Endothelial cell of umbilical vein (primary cell): ENCODE data around the gene OSGIN1. TPM values are rescaled to one million over a fixed set of nuclear protein-coding genes. Genes with fewer than 3 reads are reported as not detected.

ENCODE experiments used
- BruUV-seq: library from RNA; stranded (reverse); fragments of 400-500 nt; replicated peaks from 2 replicates; lab custom pipeline; 2021; lab: Mats Ljungman, UMichigan
- CTCF ChIA-PET: fragments of 300-600, 350-600 bp; sonication (Branson Sonifier 250); formaldehyde crosslinking; loops from one replicate; lab custom pipeline; 2021; ENCODE audit warnings: antibody characterized with exemption, inconsistent platforms; lab: Charles Lee
- POLR2A ChIA-PET: fragments of 300-600, 350-600 bp; sonication (Branson Sonifier 250); formaldehyde crosslinking; loops from one replicate; lab custom pipeline; 2021; ENCODE audit warnings: antibody characterized with exemption, inconsistent platforms; lab: Charles Lee
- DNase-seq: peaks from one replicate; pipeline ENCODE4 v3.0.0-alpha.2; 2011; ENCODE audit warnings: low read depth, low spot score
- FAIRE-seq: peaks from 2 replicates; lab custom pipeline; 2011; peaks lifted over from hg19 to GRCh38; lab: Jason Lieb, UNC
- H2AFZ ChIP-seq: 2 replicates; pipeline ENCODE4 v1.6.0; 2012; ENCODE audit warnings: low read depth, low read length, control low read depth, inconsistent platforms
- H3K27ac ChIP-seq: 2 replicates; pipeline ENCODE4 v1.5.1; 2011; ENCODE audit warnings: low read depth, mild to moderate bottlenecking, control low read depth, low read length, moderate library complexity; ENCODE audit not compliant: insufficient read depth
- H3K27me3 ChIP-seq, 2 experiments: 2 replicates each; pipeline versions ENCODE4 v1.6.0 to v1.6.1; 2011; ENCODE audit warnings: low read length in 2 of 2, mixed read lengths in 1 of 2; ENCODE audit not compliant: control insufficient read depth in 2 of 2, insufficient read depth in 2 of 2
- H3K36me3 ChIP-seq, 2 experiments: 2 replicates in 1 of 2; 3 replicates in 1 of 2; pipeline ENCODE4 v1.5.1; 2011; ENCODE audit warnings: low read length in 2 of 2, mild to moderate bottlenecking in 1 of 2, moderate library complexity in 1 of 2; ENCODE audit not compliant: control insufficient read depth in 2 of 2, insufficient read depth in 2 of 2; ENCODE audit errors: extremely low read depth in 1 of 2
- H3K4me1 ChIP-seq: 3 replicates; pipeline ENCODE4 v1.5.1; 2011; ENCODE audit warnings: mild to moderate bottlenecking, low read length; ENCODE audit not compliant: control insufficient read depth, insufficient read depth; ENCODE audit errors: extremely low read depth
- H3K4me2 ChIP-seq: 2 replicates; pipeline ENCODE4 v1.6.1; 2011; ENCODE audit warnings: low read length, control low read depth, mixed read lengths; ENCODE audit not compliant: insufficient read depth
- H3K4me3 ChIP-seq, 3 experiments: fragments of 200-600 bp in 1 of 3; sonication (generic), shearing (Covaris generic) in 1 of 3; replicated peaks in 1 of 3; 2 replicates each; pipeline ENCODE4 v1.5.1; 2011 to 2016; ENCODE audit warnings: control low read depth in 3 of 3, low read length in 3 of 3, mild to moderate bottlenecking in 2 of 3, inconsistent platforms in 1 of 3, low read depth in 1 of 3, moderate library complexity in 1 of 3; ENCODE audit not compliant: insufficient read depth in 1 of 3
- H3K79me2 ChIP-seq: 2 replicates; pipeline ENCODE4 v1.6.0; 2012; ENCODE audit warnings: low read length, inconsistent platforms; ENCODE audit not compliant: control insufficient read depth, insufficient read depth
- H3K9ac ChIP-seq: replicated peaks from 2 replicates; pipeline ENCODE3; 2011; ENCODE audit warnings: low read length, control low read depth; ENCODE audit not compliant: insufficient read depth; ENCODE audit errors: extremely low read depth
- H3K9me1 ChIP-seq: replicated peaks from 3 replicates; pipeline ENCODE4 v1.6.0; 2011; ENCODE audit warnings: mild to moderate bottlenecking, low read length; ENCODE audit not compliant: control insufficient read depth, insufficient read depth; ENCODE audit errors: extremely low read depth
- H3K9me3 ChIP-seq: replicated peaks from 2 replicates; pipeline ENCODE4 v1.5.1; 2012; ENCODE audit warnings: low read length, inconsistent platforms; ENCODE audit not compliant: control insufficient read depth, insufficient read depth
- H4K20me1 ChIP-seq: replicated peaks from 2 replicates; pipeline ENCODE3; 2011; ENCODE audit warnings: mild to moderate bottlenecking, low read length; ENCODE audit not compliant: control insufficient read depth, insufficient read depth; ENCODE audit errors: extremely low read depth
- EZH2 ChIP-seq: IDR thresholded peaks from 2 replicates; pipeline ENCODE4 v1.6.1; 2012; ENCODE audit warnings: borderline replicate concordance, low read depth, mild to moderate bottlenecking, moderate library complexity, low read length, inconsistent platforms; ENCODE audit not compliant: severe bottlenecking
- FOS ChIP-seq: IDR thresholded peaks from 2 replicates; pipeline ENCODE4 v1.6.1; 2011; ENCODE audit warnings: mild to moderate bottlenecking, low read length, moderate library complexity, borderline replicate concordance; ENCODE audit not compliant: insufficient read depth
- GATA2 ChIP-seq: IDR thresholded peaks from 2 replicates; pipeline ENCODE4 v1.7.0; 2011; ENCODE audit warnings: low read depth, mild to moderate bottlenecking, moderate library complexity, mixed read lengths, low read length; ENCODE audit not compliant: insufficient read length, insufficient read depth
- JUN ChIP-seq: IDR thresholded peaks from 2 replicates; pipeline ENCODE4 v1.6.1; 2011; ENCODE audit warnings: borderline replicate concordance, low read depth; ENCODE audit not compliant: insufficient read length, insufficient read depth
- MAX ChIP-seq: IDR thresholded peaks from 2 replicates; pipeline ENCODE4 v1.6.1; 2011; ENCODE audit not compliant: insufficient read depth, insufficient read length
- MYC ChIP-seq: IDR thresholded peaks from one replicate; pipeline ENCODE4 v1.6.1; 2011; ENCODE audit warnings: mild to moderate bottlenecking, low read depth, low read length
- POLR2A ChIP-seq: IDR thresholded peaks from 2 replicates; pipeline ENCODE4 v1.6.1; 2012; ENCODE audit warnings: low read depth, mild to moderate bottlenecking, control low read depth, low read length
- POLR2AphosphoS5 ChIP-seq: IDR thresholded peaks from 2 replicates; pipeline ENCODE4 v1.6.1; 2012; ENCODE audit warnings: low read depth, mild to moderate bottlenecking, control low read depth, low read length, moderate library complexity; ENCODE audit not compliant: insufficient read depth
- dilution Hi-C: fragments of 300-500 bp; cut with MboI; formaldehyde crosslinking; loops from one replicate; pipeline ENCODE4 v1.15.0; 2019; ENCODE audit warnings: low sequenced_read_pairs; ENCODE audit not compliant: extremely low pct_ligation_motif_present
- intact Hi-C: fragments of 100-400 bp; cut with micrococcal nuclease; formaldehyde crosslinking; loops from one replicate; pipeline ENCODE4 v1.10.0; 2022
- polyA plus RNA-seq, 4 experiments: library from polyadenylated mRNA; depleted of rRNA in 3 of 4; stranded (reverse) in 3 of 4; unstranded in 1 of 4; fragments of >200 nt; gene quantifications; 2 replicates each; pipeline versions ENCODE4 v1.2.1 to v1.2.3, GENCODE V29; 2011 to 2012; ENCODE audit warnings: missing spikeins in 1 of 4
- total RNA-seq: library from RNA; stranded (reverse); gene quantifications from 2 replicates; pipeline ENCODE4 v1.2.3, GENCODE V29; 2021
- TF ChIP-seq, protein P1 (sequence below), 2 donors: IDR thresholded peaks; 1 replicate in 1 of 2; 2 replicates in 1 of 2; pipeline ENCODE4 v1.5.1; 2011; ENCODE audit warnings: low read length in 2 of 2, mild to moderate bottlenecking in 2 of 2, moderate library complexity in 2 of 2, control low read depth in 1 of 2, inconsistent platforms in 1 of 2, low read depth in 1 of 2; ENCODE audit not compliant: insufficient read depth in 1 of 2; ENCODE audit errors: extremely low read depth in 1 of 2

Gene OSGIN1
- total and polyA plus RNA-seq, 2 donors (not counting 3 experiments of a cell fraction or from before 2014, with no cell fraction given): 9.2 to 11.0 TPM

DNA sequence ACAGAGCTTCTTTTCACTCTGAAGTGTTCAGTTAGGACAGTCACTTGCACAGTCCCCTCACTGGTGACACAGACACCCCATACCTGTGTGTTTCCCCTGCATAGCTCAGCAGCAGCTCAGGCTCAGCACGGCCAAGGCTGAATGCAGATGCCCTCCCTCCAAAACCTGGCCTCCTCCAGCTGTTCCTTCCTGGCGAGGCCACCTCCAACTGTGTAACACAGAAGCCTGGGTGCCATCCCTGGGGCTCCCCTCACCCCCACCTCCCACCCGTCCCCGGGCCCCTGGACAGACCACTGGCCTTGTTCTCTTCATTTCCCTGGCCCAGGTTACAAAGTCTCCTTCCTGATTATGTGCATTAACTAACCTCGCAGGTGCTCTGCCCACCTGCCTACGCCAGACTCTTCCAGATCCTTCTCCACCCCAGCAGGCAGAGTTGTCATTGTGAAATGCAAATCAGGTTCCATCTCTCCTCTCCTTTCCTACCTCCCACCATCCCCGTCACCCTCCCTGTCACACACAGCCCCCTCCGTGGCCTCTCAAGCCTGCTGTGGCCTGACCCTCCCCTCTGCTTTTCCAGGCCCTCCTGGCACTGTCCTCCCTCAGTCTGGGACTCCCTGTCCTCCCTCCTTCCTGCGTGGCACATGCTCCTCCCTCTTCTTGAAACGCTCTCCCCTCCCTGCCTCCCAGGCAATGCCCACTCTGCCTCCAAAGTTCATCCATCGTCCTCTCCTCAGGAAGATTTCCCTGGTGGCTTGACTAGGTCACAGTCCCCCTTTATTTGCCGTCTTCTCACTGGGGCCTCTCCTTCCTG is 27.7 kb upstream of the OSGIN1 start:
- intact Hi-C loops: no loop called here
- Histone ChIP-seq H3K4me2 (no peak overlapping the region), H2AFZ (no peak overlapping the region), H3K79me2 (no peaks in the 10 kb centered on the region), H3K4me3 (no peak overlapping the region), H3K9ac (no peak overlapping the region), H3K9me3 (no peaks in the 10 kb centered on the region), H3K36me3 (no peaks in the 10 kb centered on the region), H3K27ac (no peak overlapping the region), H3K27me3 (no peaks in the 10 kb centered on the region), H3K9me1 (no peaks in the 10 kb centered on the region), H3K4me1 (peaks cover 3% of the 10 kb centered on the region), H4K20me1 (no peaks in the 10 kb centered on the region)
- CTCF ChIA-PET: interaction anchor here (1.5 to 3.1 kb wide), 6 partner anchors 13 to 141 kb away, joined by 3 to 14 read pairs (median 9); partner anchors contain the start of gene OSGIN1
- FAIRE-seq (no peak), DNase-seq (no peak)
- POLR2A ChIA-PET: no interaction called here
- dilution Hi-C loops: no loop called here
- BruUV-seq: no TSS peak
- TF ChIP-seq MAX: no peak
- no peak for TF ChIP-seq MYC
- TF ChIP-seq POLR2A: no peak
- no peak for TF ChIP-seq FOS
- no peak for TF ChIP-seq JUN
- TF ChIP-seq EZH2: no peak
- TF ChIP-seq POLR2AphosphoS5: no peak
- TF ChIP-seq GATA2: no peak
- TF ChIP-seq, protein P1, sequence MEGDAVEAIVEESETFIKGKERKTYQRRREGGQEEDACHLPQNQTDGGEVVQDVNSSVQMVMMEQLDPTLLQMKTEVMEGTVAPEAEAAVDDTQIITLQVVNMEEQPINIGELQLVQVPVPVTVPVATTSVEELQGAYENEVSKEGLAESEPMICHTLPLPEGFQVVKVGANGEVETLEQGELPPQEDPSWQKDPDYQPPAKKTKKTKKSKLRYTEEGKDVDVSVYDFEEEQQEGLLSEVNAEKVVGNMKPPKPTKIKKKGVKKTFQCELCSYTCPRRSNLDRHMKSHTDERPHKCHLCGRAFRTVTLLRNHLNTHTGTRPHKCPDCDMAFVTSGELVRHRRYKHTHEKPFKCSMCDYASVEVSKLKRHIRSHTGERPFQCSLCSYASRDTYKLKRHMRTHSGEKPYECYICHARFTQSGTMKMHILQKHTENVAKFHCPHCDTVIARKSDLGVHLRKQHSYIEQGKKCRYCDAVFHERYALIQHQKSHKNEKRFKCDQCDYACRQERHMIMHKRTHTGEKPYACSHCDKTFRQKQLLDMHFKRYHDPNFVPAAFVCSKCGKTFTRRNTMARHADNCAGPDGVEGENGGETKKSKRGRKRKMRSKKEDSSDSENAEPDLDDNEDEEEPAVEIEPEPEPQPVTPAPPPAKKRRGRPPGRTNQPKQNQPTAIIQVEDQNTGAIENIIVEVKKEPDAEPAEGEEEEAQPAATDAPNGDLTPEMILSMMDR (IDR thresholded peaks at IDR 0.05; ENCODE audit: extremely low read depth in 1 of 2, insufficient read depth in 1 of 2, low read depth in 1 of 2, low read length in 2 of 2): no peak
